K562 treated with DMSO at 1 percent for 48 hours (cell line): ENCODE data around the gene COA1. TPM values are rescaled to one million over a fixed set of nuclear protein-coding genes. Genes with fewer than 3 reads are reported as not detected.

Experiments used
- total RNA-seq: library from RNA; unstranded; fragments of 300-600 nt; gene quantifications from 2 replicates; pipeline ENCODE4 v1.2.3, GENCODE V29; 2022; ENCODE audit warnings: low replicate concordance; ENCODE audit errors: extremely low read depth

COA1 gene
- total RNA-seq = not detected in 2 replicates

GRCh38 chr7:43729214-43729923 is at the start of gene COA1:
Gene COA1 (minus strand): TSS chr7:43729523. CDS start chr7:43648614, 80,909 bp downstream.

GRCh38 chr7:43758029-43758821 is 28.9 kb upstream of the COA1 start, which contains the start of gene BLVRA:
Gene BLVRA (plus strand): TSS chr7:43758680. CDS start chr7:43771159, 12,479 bp downstream.

Other genes with a start within 250 kb of the COA1 start
- gene STK17A, start 146.4 kb downstream of the COA1 start, total RNA-seq = not detected in 2 replicates
- gene BLVRA, start 29.2 kb upstream of the COA1 start, total RNA-seq = not detected in 2 replicates
- not detected in 2 replicates for gene MRPS24, start 140.0 kb upstream of the COA1 start, total RNA-seq
- not detected in 2 replicates for gene URGCP, start 177.1 kb upstream of the COA1 start, total RNA-seq
- not detected in 2 replicates for gene UBE2D4, start 196.9 kb upstream of the COA1 start, total RNA-seq